ENCODE data around the gene OR2M3.

- no peak for TF ChIP-seq ZNF398 (tag by site-specific recombination; IDR thresholded peaks at IDR 0.05)
- no peak for TF ChIP-seq MZF1 (tag by site-specific recombination; IDR thresholded peaks at IDR 0.05; ENCODE audit: borderline replicate concordance)
- no peak for TF ChIP-seq ZNF274 (IDR thresholded peaks at IDR 0.05; ENCODE audit: low read length)
- TF ChIP-seq ZNF274 (tag by site-specific recombination; IDR thresholded peaks at IDR 0.05; ENCODE audit: borderline replicate concordance) = no peak
- no peak for TF ChIP-seq ZNF350 (tag by site-specific recombination; IDR thresholded peaks at IDR 0.05)
These were observed 9.7 kb upstream of the OR2M3 start for GRCh38 chr1:248187363-248187762.
